Effector CD4-positive, alpha-beta T cell (primary cell): ENCODE results near the gene ZMPSTE24.
A peak's percentile ranks its signal among the peaks of the same experiment; 100 is the strongest.
"Not testable (repeated sequence)": the region's sequence is repeated elsewhere in the genome, so short reads cannot be mapped to it uniquely, and the experiment has no call there.

ENCODE experiments used
- DNase-seq: peaks from one replicate; pipeline ENCODE4 v3.0.0-alpha.2; 2020

The ZMPSTE24 gene

GRCh38 chr1:40331403-40331802, 73.4 kb downstream of the ZMPSTE24 start:
- not testable (repeated sequence) for DNase-seq

- no peak for DNase-seq
Observed at GRCh38 chr1:40332695-40333094, 74.7 kb downstream of the ZMPSTE24 start.

- no peak for DNase-seq
Observed at GRCh38 chr1:40337443-40337842, 79.4 kb downstream of the ZMPSTE24 start.

DNA sequence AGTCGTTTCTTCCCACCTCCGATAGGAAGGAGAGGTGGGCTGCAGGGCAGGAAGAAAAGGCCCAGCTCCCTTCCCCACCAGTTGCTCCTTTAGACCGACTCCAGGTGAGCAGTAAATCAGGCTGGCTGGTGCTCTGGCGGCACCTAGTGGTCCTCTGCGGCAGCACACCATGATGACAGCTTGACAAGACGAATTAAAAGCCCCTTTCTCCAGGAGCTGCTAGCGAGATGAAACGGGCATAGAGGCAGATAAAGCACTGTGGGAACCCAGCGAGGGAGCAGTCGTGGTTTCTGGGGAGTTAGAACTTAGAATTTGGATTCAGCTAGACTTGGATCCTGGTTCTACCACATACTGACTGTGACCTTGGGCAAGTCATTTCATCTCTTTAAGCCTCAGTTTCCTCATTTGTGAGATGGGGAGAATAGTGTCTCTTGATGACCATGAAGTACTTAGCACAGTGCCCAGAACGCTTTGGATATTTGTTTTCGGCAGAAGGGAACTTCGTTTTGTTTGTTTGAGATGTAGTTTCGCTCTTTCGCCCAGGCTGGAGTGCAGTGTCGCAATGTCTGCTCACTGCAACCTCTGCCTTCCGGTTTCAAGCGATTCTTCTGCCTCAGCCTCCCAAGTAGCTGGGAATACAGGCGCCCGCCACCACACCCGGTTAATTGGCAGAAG, 80.8 kb downstream of the ZMPSTE24 start:
- DNase-seq = peak; percentile 80

- DNase-seq = no peak
Observed at GRCh38 chr1:40339420-40340323, 81.6 kb downstream of the ZMPSTE24 start.

- no peak for DNase-seq
Observed at GRCh38 chr1:40341491-40342380, 83.7 kb downstream of the ZMPSTE24 start.

DNA sequence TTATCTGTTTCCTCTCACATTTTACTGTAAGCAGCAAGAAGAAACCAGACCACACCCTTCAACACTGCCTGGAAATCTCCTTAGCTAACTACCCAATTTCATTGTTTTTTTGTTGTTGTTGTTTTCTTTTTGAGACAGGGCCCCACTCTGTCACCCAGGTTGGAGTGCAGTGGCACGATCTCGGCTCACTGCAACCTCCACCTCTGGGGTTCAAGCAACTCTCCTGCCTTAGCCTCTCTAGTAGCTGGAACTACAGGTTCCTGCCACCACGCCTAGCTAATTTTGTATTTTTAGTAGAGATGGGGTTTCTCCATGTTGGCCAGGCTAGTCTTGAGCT, 84.3 kb downstream of the ZMPSTE24 start:
- DNase-seq = not testable (repeated sequence)
